ENCODE data around the gene GATAD1.
"Not testable (repeated sequence)": the region's sequence is repeated elsewhere in the genome, so short reads cannot be mapped to it uniquely, and the experiment has no call there.

DNA sequence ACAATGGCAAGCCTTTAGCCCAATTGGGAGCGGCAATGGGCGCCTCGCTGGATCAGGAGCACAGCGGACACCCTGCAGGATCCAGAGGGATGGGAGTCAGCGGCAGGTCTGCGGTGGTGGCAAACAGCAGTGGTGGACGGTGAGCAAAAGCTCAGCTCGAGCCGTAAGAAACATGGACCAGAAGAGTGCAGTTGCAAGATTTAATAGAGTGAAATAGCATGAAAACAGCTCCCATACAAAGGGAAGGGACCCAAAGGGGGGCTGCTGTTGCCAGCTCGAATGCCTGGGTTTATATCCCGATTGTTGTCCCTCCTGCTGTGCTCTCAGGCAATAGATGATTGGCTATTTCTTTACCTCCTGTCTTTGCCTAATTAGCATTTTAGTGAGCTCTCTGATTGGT lies 30.4 kb downstream of the GATAD1 start, which contains the start of gene ERVW-1:
- TF ChIP-seq, protein P1, sequence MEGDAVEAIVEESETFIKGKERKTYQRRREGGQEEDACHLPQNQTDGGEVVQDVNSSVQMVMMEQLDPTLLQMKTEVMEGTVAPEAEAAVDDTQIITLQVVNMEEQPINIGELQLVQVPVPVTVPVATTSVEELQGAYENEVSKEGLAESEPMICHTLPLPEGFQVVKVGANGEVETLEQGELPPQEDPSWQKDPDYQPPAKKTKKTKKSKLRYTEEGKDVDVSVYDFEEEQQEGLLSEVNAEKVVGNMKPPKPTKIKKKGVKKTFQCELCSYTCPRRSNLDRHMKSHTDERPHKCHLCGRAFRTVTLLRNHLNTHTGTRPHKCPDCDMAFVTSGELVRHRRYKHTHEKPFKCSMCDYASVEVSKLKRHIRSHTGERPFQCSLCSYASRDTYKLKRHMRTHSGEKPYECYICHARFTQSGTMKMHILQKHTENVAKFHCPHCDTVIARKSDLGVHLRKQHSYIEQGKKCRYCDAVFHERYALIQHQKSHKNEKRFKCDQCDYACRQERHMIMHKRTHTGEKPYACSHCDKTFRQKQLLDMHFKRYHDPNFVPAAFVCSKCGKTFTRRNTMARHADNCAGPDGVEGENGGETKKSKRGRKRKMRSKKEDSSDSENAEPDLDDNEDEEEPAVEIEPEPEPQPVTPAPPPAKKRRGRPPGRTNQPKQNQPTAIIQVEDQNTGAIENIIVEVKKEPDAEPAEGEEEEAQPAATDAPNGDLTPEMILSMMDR (IDR thresholded peaks at IDR 0.05): not testable (repeated sequence)
- TF ChIP-seq POLR2AphosphoS5 (IDR thresholded peaks at IDR 0.05): not testable (repeated sequence)
